ENCODE data around the gene HNF1A. TPM values are rescaled to one million over a fixed set of nuclear protein-coding genes. Genes with fewer than 3 reads are reported as not detected.

HNF1A gene
- total RNA-seq, 120 experiments from 2014 or later, result not detected

Other genes starting within 250 kb of the HNF1A start
- gene SPPL3, start 74.2 kb upstream of the HNF1A start, total RNA-seq, result 100 to 1,000 TPM in 1 of 120 experiments, 10 to 100 TPM in 119; 50.6 to 111 (median 72.4) TPM
- 10 to 100 TPM; 13.9 to 45.8 (median 31.2) TPM for gene C12orf43, start 37.9 kb downstream of the HNF1A start, total RNA-seq
- gene OASL, start 60.7 kb downstream of the HNF1A start, total RNA-seq, result 10 to 100 TPM in 1 of 120 experiments, 1 to 10 TPM in 14, under 1 TPM in 79, not detected in 26; 0.17 to 12.0 (median 0.60) TPM
- gene P2RX7, start 154.3 kb downstream of the HNF1A start, total RNA-seq, result 100 to 1,000 TPM in 20 of 120 experiments, 10 to 100 TPM in 100; 21.6 to 148 (median 62.3) TPM
- 10 to 100 TPM in 98 of 120 experiments, 1 to 10 TPM in 22; 7.6 to 21.4 (median 12.6) TPM for gene P2RX4, start 231.6 kb downstream of the HNF1A start, total RNA-seq

Measured in dorsolateral prefrontal cortex (tissue), 118 donors.